Sciatic nerve (tissue), 2 donors: ENCODE results near the gene LYRM7. TPM values are rescaled to one million over a fixed set of nuclear protein-coding genes. Genes with fewer than 3 reads are reported as not detected.
"Not testable (repeated sequence)": the region's sequence is repeated elsewhere in the genome, so short reads cannot be mapped to it uniquely, and the experiment has no call there.

Experiments used
- ATAC-seq: fragments of 200-7000 bp; cut with Tn5 transposase; one replicate; pipeline ENCODE4 v1.9.1; 2020; ENCODE audit warnings: mild to moderate bottlenecking, moderate library complexity
- DNase-seq: peaks from one replicate; pipeline ENCODE4 v3.0.0-alpha.2; 2020; ENCODE audit warnings: low spot score
- intact Hi-C: fragments of 100-400 bp; cut with DNase I; formaldehyde crosslinking; loops from one replicate; pipeline ENCODE4 v1.14.2; 2022
- total RNA-seq: library from RNA; stranded (reverse); fragmentation: NEBNext Ultra II Directional; extraction: Animal tissue kit (Norgen Biotek cat#: 25700); gene quantifications from one replicate; pipeline ENCODE4 v1.2.1, GENCODE V29; 2021
- donor health status: DM: no; HTN: no; CAD: no.
- donor health status: DM: no; HTN: no; CAD: no.

LYRM7 gene
- total RNA-seq, 1 donor from 2014 or later: 14.2 TPM

DNA sequence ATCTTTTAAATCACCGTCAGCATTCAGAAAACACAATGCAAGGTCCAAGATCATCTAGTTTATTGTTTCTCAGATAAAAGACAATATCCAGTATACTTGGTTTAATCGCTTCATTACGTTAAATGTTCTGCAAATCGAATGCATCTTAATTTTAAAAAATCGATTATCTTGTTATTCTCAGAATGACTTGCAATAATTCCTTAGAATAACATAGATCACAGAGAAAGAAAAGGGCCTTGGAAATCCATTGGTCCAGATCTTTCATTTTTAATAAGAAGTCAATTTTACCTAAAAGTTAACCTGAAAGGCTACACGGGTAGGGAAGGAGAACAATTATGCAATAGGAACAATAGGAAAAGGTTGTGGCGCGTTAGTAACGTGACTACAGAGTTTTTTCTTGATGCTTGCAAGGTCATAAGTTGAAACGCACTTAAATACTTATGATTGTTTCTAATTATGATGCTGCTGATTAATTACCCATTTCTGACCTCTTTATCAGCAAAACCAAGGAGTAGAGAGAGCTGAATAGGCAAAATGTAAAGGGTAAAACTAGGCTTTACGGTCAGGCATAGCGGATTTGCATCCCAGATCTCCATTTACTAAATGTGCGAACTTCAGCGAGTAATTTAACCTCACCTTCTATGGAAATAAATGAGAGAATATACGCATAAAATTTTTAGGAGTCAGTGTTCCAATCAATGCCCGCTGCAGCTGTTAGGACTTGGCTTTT is 769 bp upstream of the LYRM7 start:
- intact Hi-C loops: no loop called here
- no peak for ATAC-seq
- no peak for DNase-seq

DNA sequence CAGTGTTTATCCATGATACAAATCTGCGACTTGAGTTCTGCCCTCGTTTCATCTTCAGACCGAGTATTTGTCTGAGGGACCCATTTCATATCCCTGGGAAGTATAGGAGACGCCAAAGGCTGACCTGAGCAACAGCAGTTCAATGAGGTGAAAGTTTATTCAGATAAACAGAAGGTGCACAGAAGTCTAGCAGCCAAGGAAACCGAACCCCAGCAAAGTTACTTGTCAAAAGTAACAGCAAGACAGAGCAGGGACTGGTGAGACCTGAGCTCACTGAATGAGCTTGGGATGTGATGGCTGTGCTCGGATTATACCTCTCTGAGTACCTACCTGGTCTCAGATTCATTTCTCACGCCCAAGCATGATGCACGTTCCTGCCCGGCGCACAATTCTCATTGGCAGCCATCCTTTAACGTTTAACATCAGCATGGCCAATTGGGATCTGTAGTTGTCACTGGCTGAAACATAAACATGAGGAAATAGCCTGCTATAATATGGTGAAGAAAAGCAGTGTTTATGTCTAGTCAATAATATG is 599 bp downstream of the LYRM7 start:
- intact Hi-C loops: no loop called here
- ATAC-seq (no peak), DNase-seq (no peak)

DNA sequence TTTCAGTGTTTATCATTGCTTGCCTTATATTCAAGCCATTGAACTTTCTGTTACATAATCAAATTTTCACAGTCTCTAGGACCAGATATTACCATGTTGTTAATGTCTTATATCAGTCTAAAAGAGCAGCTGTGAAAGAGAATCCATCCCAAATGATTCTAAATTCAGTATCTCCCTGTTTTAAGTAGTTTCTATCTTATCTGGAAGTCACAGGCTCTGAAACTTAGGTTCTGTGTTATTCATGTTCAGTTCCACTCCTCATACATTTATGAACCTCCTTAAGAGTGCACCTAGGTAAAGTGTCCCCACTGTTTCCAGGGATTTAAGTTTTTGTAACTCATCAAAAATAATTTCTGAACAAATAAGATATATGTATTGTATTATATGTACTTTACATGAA is 9.7 kb downstream of the LYRM7 start:
- intact Hi-C loops: no loop called here
- DNase-seq: no peak
- no peak for ATAC-seq

DNA sequence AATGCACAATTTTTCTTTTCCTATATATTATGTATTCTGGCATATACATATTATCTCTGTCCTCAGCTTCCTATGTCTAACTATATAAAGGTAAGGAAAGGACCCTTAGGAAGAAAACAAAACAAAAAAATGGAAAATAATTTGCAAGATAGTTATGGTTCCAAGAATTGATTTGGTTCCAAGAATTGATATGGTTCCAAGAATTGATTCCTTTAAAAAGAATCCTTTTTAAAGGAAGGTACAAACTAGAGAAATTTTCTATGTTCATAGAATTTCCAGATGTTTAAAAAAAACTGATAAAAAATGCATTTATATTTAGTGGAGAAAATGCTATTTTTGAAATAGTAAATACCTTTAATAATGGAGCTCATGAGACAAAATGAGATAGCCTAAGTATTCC is 12.1 kb downstream of the LYRM7 start:
- no peak for ATAC-seq
- intact Hi-C loops: no loop called here
- no peak for DNase-seq

DNA sequence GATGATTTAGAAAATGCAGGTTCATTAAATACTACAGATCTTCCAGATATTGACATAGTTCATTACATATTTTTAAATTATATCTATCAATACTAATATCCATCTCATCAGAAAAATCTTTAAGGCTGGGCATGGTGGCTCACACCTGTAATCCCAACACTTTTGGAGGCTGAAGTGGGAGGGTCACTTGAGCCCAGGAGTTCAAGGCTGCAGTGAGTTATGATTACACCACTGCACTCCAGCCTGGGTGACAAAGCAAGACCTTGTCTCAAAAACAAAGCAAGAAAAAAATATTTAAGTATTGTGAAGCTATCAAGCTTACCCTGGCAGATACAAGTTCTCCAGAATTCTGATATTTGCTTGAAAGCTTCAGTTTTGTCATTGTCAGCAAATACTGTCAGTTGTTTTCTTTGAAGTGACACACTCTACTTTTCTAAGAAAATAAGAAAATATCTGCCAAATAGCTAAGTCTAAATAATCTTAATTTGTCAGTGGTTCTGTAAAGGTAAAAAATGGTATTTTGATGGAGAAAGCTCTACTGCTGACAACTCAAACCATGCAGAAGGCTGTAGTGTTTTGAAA is 14.9 kb downstream of the LYRM7 start:
- intact Hi-C loops: no loop called here
- no peak for ATAC-seq

DNA sequence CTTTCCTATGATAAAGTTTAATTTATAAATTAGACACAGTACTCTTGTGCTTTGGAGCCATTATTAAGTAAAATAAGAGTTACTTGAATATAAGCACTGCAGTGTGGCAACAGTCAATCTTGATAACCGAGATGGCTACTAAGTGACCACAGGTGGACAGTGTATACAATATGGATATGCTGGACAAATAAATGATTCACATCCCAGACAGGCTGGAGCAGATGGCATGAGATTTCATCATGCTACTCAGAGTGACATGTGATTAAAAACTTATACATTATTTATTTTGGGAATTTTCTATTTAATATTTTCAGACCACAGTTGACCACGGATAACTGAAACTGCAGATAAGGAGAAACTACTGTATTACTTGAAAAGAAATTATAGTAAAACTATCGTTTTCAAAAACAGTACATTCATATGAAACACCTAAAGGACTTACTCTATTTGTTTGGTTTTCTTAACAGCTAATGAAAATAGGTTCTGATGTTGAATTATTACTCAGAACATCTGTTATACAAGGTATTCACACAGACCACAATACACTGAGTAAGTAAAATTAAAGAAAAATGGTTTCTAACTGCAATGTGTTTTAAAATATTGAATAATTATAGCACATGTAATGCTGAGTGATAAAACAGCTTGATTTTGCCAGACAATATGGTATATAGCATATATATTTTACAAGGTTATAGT is 16.0 kb downstream of the LYRM7 start:
- DNase-seq (no peak), ATAC-seq (no peak)
- intact Hi-C loops: no loop called here

More for the DNA sequence above, 14.9 kb downstream of the LYRM7 start:
- no peak for DNase-seq

DNA sequence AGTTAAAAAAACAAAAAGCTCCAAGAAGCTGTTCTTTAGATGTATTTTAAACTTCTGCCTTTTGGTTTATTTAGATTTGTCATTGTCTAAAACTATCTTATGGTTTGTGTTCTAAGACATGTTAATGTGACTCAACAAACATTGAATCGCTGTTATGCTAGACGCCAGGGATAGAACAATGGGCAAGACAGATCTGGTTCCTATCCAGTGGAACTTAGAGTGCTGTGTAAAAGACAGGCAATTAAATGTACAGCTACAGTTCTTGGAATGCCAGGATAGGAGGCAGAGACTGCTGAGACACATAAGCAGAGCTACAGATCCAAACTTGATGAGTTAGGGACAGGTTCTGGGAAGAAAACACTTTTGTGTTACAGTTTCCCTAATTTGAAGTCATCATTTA is 22.4 kb downstream of the LYRM7 start:
- intact Hi-C loops: no loop called here

DNA sequence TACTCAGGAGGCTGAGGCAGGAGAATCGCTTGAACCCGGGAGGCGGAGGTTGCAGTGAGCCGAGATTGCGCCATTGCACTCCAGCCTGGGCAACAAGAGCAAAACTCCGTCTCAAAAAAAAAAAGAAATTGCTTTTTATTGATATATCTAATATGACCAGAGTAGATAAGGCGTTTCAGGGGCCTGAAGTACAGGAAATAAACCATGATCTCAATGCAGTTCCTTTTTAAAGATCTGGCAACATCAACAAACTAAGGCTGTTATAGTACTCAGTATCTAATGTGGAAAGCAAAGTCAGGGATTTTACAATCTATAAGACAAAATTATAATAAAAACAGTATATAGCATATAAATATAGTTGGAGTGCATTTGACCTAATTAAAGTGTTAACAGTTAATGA is 23.2 kb downstream of the LYRM7 start:
- DNase-seq, intact Hi-C loops, ATAC-seq: not testable (repeated sequence)

More for the DNA sequence above, 22.4 kb downstream of the LYRM7 start:
- no peak for DNase-seq
- no peak for ATAC-seq

DNA sequence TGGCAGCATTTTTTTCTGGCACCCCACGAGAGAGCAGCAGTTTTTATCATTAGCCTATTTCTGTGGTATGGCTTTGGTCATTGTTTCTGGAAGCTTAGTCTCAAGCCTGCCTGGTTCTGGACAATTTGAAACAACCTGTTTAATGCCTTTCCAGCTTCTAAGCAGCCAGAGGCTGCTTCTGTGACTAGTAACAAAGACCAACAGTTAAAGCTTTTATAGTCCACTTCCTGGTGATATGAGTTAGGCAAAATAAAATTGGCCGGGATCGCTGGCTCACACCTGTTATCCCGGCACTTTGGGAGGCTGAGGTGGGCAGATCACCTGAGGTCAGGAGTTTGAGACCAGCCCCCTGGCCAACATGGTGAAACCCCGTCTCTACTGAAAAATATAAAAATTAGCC is 24.0 kb downstream of the LYRM7 start:
- no peak for ATAC-seq
- DNase-seq: no peak
- intact Hi-C loops: no loop called here

DNA sequence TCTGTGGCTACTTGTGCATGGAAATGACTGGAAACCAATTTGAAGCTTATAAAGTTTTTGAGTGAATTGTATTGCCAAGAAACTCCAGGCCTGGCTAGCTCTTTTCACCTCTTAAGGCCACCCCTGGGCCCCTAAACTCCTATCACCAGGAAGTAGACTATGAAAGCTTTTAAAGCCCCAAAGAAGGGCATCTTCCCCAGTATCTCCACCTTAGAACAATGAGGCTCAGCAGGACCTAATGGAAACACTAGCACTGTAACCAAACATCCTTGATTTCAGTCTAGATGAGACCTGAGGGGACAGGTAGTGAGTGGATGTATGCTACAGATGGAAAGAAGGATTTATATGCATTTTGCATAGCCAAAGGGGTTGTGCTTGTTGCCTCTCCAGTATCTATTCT is 25.0 kb downstream of the LYRM7 start:
- intact Hi-C loops: no loop called here
- DNase-seq: no peak

DNA sequence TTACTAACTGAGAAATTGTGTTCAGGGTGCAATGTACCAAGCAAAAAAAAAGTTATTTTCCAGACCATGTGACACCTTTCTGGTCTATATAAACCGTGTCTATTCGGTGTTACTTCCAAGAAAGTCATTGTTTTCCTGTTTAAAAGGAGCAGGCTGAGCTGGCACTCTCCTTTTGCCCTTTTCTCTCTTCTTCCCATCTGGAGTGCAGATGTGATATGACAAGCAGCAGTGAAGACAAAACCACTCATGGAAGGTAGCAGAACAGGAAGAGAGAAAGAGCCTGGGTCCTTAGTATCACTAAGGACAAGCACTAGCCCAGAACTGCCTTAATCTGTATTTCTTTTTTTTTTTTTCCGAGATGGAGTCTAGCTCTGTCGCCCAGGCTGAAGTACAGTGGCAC is 25.6 kb downstream of the LYRM7 start:
- intact Hi-C loops: no loop called here
- no peak for DNase-seq
- ATAC-seq: no peak

More for the DNA sequence above, 25.0 kb downstream of the LYRM7 start:
- ATAC-seq: no peak

DNA sequence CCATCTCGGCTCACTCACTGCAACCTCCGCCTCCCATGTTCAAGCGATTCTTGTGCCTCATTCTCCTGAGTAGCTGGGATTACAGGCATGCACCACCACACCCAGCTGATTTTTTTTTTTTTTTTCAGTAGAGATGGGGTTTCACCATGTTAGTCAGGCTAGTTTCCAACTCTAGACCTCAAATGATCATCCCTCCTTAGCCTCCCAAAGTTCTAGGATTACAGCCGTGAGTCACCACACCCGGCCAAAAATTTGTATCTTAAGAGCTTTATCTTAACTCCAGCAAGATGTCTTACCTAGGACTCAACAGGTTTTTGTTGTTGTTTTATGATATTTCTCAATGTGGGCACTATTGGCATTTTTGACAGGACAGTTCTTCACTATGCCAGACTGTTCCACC is 27.9 kb downstream of the LYRM7 start:
- DNase-seq (no peak), ATAC-seq (no peak)
- intact Hi-C loops: no loop called here

DNA sequence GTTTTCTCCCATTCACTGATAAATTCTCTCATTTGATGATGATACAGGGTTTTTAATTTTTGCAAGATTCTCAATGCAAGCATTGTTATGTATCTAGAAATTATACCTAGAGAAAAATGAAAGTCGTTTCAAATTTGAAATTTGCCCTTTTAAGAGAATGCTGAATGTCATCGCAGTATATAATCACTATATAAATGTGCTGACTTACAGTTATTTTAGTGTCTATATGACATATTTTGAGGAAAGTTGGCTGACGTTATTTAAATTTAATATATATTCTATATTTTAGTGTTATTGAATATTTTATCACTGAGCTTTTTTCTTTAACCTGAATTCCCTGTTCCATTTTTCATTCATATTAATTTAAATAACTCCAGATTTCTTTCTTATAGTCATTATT is 29.8 kb downstream of the LYRM7 start:
- ATAC-seq: no peak
- intact Hi-C loops: no loop called here

DNA sequence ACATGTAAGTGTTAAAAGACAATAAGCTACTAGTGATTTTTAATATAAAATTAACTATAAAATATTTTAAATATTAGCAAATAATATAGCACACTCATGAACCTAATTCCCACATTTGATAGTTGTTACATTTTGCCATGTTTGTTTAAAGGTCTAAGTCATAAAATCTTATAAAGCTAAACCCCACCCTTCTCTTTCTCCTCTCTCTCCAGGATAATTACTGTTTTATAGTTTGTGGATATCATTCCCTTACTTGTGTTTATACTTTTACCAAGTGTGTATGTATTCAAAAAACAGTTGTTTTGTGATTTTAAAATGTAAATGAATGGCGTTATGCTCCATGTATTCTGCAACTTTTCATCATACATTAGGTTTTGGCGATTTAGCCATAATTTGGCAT is 34.2 kb downstream of the LYRM7 start:
- no peak for ATAC-seq

More for the DNA sequence above, 29.8 kb downstream of the LYRM7 start:
- DNase-seq: no peak

DNA sequence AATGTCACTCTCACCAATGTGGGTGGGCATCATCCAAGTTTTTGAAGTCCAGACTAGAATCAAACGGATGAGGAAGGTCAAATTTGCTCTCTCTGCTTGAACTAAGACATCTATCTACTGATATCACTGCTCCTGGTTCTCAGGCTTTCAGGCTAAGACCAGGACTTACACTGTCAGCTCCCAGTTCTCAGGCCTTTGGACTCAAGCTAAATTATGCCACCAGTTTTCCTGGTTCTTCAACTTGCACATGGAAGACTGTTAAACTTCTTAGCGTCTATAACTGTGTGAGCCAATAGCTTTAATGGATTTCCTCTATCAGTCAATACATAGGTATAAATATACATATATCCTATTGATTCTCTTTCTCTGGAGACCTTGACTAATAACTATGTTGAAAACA is 35.3 kb downstream of the LYRM7 start:
- DNase-seq (no peak), ATAC-seq (no peak)
- intact Hi-C loops: no loop called here

More for the DNA sequence above, 34.2 kb downstream of the LYRM7 start:
- intact Hi-C loops: no loop called here
- no peak for DNase-seq

DNA sequence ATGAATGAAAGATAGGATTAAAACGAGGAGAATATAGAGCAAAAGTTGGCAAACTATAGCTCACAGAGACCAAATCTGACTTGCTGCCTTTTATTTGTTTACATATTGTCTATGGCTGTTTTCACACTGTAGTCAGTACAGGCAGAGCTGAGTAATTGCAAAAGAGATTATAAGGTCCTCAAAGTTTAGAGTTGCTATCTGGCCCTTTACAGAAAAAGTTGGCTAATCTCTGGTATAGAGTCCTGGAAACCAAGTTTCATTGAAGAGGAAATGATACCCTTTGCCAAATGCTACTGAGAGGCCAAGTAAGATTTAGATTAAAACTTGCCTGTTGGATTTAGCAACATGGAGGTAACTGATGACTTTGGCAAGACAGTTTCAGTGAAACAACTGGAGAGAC is 36.0 kb downstream of the LYRM7 start:
- ATAC-seq: no peak
- DNase-seq: no peak

DNA sequence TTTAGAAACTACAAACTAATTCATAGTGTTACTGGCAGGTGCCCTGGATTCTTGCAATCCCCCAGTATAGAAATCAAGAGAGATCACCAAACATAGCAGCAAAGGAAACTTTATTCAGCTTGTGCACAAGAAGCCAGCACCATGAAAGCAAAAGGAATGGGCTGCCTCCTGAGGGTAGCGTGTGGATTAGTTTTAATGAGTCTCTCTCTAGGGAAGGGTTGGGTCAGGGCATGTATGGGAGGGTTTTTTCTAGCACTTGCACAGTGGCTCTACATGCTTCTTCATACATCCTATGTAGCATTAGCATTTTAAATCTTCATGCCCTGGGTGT is 38.4 kb downstream of the LYRM7 start:
- no peak for DNase-seq
- intact Hi-C loops: no loop called here
- no peak for ATAC-seq

More for the DNA sequence above, 36.0 kb downstream of the LYRM7 start:
- intact Hi-C loops: no loop called here

DNA sequence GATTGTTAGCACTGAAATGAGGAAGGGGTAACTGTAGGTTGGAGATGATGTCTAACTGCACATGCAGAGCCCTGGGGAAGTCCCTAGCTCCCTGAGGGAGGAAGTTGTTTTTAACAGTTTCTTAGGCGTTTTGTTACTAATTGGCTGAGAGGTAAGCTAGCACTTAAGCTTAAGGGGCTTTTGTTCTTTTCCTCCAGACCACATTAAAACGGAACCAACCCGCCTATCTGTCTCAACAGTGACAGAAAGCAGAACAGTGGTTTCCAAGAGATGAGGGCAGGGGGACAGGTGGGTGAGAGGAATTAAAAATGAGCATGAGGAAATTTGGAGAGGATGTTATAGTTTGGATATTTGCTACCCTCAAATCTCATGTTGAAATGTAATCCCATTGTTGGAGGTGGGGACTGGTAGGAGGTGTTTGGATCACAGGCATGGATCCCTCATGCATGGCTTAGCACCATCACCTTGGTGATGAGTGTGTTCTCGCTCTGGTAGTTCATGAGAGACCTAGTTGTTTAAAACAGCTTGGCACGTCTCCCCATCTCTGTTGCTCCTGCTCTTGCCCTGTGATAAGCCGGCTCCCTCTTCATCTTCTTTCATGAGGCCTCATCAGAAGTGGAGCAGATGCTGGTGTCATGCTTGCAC is 38.9 kb downstream of the LYRM7 start:
- DNase-seq: no peak
- ATAC-seq: peak; percentile 70
- intact Hi-C loops: no loop called here

DNA sequence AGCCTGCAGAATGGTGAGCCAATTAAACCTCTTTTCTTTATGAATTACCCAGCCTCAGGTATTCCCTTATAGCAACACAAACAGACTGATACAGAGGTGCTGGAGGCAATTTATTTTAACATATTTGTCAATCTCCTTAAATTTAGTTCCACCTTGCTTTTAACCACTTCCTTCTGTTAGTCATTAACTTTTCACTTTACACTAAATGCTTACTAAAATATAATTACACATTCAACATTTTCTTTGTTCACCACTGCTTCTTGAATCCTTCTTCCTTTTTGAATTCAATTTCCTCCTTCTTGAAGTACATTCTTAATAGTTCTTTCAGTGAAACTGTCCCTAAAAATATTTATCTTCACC is 39.4 kb downstream of the LYRM7 start:
- ATAC-seq: no peak
- intact Hi-C loops: no loop called here
- no peak for DNase-seq

DNA sequence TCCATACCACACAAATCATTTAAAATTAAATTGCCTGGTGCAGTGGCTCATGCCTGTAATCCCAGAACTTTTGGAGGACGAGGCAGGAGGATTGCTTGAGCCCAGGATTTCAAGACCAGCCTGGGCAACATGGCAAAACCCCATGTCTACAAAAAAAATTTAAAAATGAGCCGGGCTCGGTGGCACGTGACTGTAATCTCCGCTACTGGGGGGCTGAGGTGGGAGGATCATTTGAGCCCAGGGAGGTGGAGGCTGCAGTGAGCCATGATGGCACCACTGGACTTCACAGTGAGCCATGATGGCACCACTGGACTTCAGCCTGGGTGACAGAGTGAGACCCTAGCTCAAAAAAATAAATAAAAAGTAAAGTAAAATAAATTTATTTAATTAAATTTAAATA is 40.9 kb downstream of the LYRM7 start:
- intact Hi-C loops: no loop called here
- ATAC-seq: no peak

More for the DNA sequence above, 40.9 kb downstream of the LYRM7 start:
- no peak for DNase-seq
